HepG2 (cell line): ENCODE results near the gene BEND3. TPM values are rescaled to one million over a fixed set of nuclear protein-coding genes. Genes with fewer than 3 reads are reported as not detected.

Source experiments
- ADNP ChIP-seq: sonication (generic); formaldehyde crosslinking; IDR thresholded peaks from 2 replicates; pipeline ENCODE4 v1.4.0; 2020; ENCODE audit warnings: missing genetic modification reagents
- HDAC1 ChIP-seq: sonication (generic); formaldehyde crosslinking; IDR thresholded peaks from 2 replicates; pipeline ENCODE4 v1.5.1; 2020; ENCODE audit warnings: mild to moderate bottlenecking, missing genetic modification reagents
- HNRNPLL ChIP-seq: fragments of 200-400 bp; formaldehyde crosslinking; IDR thresholded peaks from 2 replicates; pipeline ENCODE4 v1.6.1; 2017; ENCODE audit warnings: mild to moderate bottlenecking, low read depth, low read length; ENCODE audit not compliant: poor library complexity, severe bottlenecking
- KAT8 ChIP-seq: IDR thresholded peaks from 2 replicates; pipeline ENCODE4 v1.6.1; 2016; ENCODE audit warnings: missing genetic modification reagents, missing compliant biosample characterization
- KMT2B ChIP-seq: IDR thresholded peaks from 2 replicates; pipeline ENCODE4 v1.6.1; 2016; ENCODE audit warnings: missing genetic modification reagents, missing compliant biosample characterization
- MED8 ChIP-seq: sonication (generic); formaldehyde crosslinking; IDR thresholded peaks from 2 replicates; pipeline ENCODE4 v1.8.1; 2023; ENCODE audit warnings: mild to moderate bottlenecking, missing genetic modification reagents; ENCODE audit not compliant: insufficient replicate concordance
- POLR2AphosphoS5 ChIP-seq: IDR thresholded peaks from 2 replicates; pipeline ENCODE4 v1.6.1; 2012; ENCODE audit warnings: low read depth, low read length
- SAFB2 ChIP-seq: sonication (generic); formaldehyde crosslinking; IDR thresholded peaks from 2 replicates; pipeline ENCODE4 v1.5.1; 2020; ENCODE audit warnings: missing genetic modification reagents, low read depth, mild to moderate bottlenecking, borderline replicate concordance
- SAP130 ChIP-seq: IDR thresholded peaks from 2 replicates; pipeline ENCODE4 v1.6.1; 2016; ENCODE audit warnings: low read depth
- SIX1 ChIP-seq: sonication (generic); formaldehyde crosslinking; IDR thresholded peaks from 2 replicates; pipeline ENCODE4 v1.4.0; 2020; ENCODE audit warnings: missing genetic modification reagents, borderline replicate concordance
- ZFP1 ChIP-seq: IDR thresholded peaks from 2 replicates; pipeline ENCODE4 v1.6.1; 2016
- ZFX ChIP-seq: sonication (generic); formaldehyde crosslinking; IDR thresholded peaks from 2 replicates; pipeline ENCODE4 v1.4.0; 2020; ENCODE audit warnings: mild to moderate bottlenecking, low read depth, missing genetic modification reagents, moderate library complexity
- ZNF329 ChIP-seq: sonication (generic); formaldehyde crosslinking; IDR thresholded peaks from 2 replicates; pipeline ENCODE4 v1.9.0; 2021; ENCODE audit warnings: low read depth, mild to moderate bottlenecking, missing genetic modification reagents
- ZNF619 ChIP-seq: sonication (generic); formaldehyde crosslinking; IDR thresholded peaks from 2 replicates; pipeline ENCODE4 v1.4.0; 2020; ENCODE audit warnings: mild to moderate bottlenecking, missing genetic modification reagents
- polyA plus RNA-seq, 8 experiments: library from polyadenylated mRNA; depleted of rRNA in 3 of 8; stranded (reverse) in 7 of 8; unstranded in 1 of 8; fragments of >200 nt; fragmentation: Illumina TruSeq in 4 of 8; extraction: Trizol in 4 of 8; gene quantifications; 2 replicates each; pipeline versions ENCODE4 v1.2.1 to v1.2.3, GENCODE V29; 2011 to 2016; ENCODE audit warnings: low read depth in 4 of 8, missing spikeins in 1 of 8, mixed read lengths in 1 of 8; ENCODE audit not compliant: insufficient read depth in 1 of 8
- total RNA-seq, 5 experiments: library from RNA; depleted of rRNA; stranded (reverse); fragments of >200 nt; fragmentation: Illumina TruSeq; extraction: Trizol; gene quantifications; 2 replicates each; pipeline ENCODE4 v1.2.3, GENCODE V29; 2016; ENCODE audit warnings: low read depth in 1 of 5
- TF ChIP-seq, protein P1 (sequence below): IDR thresholded peaks from 2 replicates; pipeline ENCODE4 v1.4.0; 2020; ENCODE audit warnings: mild to moderate bottlenecking, missing genetic modification reagents
- TF ChIP-seq, protein P2 (sequence below): sonication (generic); formaldehyde crosslinking; conservative IDR thresholded peaks from 2 replicates; pipeline ENCODE4 v1.4.0; 2020; ENCODE audit warnings: mild to moderate bottlenecking, missing genetic modification reagents, moderate library complexity
- TF ChIP-seq, protein P3 (sequence below), 2 experiments: sonication (generic) in 1 of 2; formaldehyde crosslinking in 1 of 2; IDR thresholded peaks; 2 replicates each; pipeline versions ENCODE4 v1.4.0 to v1.6.1; 2016 to 2020; ENCODE audit warnings: borderline replicate concordance in 1 of 2, low read depth in 1 of 2, mild to moderate bottlenecking in 1 of 2, missing genetic modification reagents in 1 of 2

Gene BEND3
- total and polyA plus RNA-seq, 2 of the 13 experiments (the other 11 are each of a cell fraction or from before 2014, with no cell fraction given) = 1.4 to 5.8 TPM

- TF ChIP-seq SAFB2 (no peak), POLR2AphosphoS5 (peak; percentile 35; the same call in 1 of the 2 replicates), KMT2B (CRISPR knock-in tag) (no peak), HDAC1 (0 out of 2 replicates have a peak, but pooled peaks have one; percentile 16), SAP130 (CRISPR knock-in tag) (peak; percentile 53), ZFP1 (CRISPR knock-in tag) (no peak), MED8 (no peak), HNRNPLL (peak; percentile 55), ADNP (CRISPR knock-in tag) (0 out of 2 replicates have a peak, but pooled peaks have one; percentile 27), ZFX (peak; percentile 41; the same call in 1 of the 2 replicates), ZNF619 (CRISPR knock-in tag) (no peak), ZNF329 (CRISPR knock-in tag) (no peak), SIX1 (CRISPR knock-in tag) (peak; percentile 59; the same call in 1 of the 2 replicates), KAT8 (CRISPR knock-in tag) (0 out of 2 replicates have a peak, but pooled peaks have one; percentile 24)
- TF ChIP-seq, protein P1, sequence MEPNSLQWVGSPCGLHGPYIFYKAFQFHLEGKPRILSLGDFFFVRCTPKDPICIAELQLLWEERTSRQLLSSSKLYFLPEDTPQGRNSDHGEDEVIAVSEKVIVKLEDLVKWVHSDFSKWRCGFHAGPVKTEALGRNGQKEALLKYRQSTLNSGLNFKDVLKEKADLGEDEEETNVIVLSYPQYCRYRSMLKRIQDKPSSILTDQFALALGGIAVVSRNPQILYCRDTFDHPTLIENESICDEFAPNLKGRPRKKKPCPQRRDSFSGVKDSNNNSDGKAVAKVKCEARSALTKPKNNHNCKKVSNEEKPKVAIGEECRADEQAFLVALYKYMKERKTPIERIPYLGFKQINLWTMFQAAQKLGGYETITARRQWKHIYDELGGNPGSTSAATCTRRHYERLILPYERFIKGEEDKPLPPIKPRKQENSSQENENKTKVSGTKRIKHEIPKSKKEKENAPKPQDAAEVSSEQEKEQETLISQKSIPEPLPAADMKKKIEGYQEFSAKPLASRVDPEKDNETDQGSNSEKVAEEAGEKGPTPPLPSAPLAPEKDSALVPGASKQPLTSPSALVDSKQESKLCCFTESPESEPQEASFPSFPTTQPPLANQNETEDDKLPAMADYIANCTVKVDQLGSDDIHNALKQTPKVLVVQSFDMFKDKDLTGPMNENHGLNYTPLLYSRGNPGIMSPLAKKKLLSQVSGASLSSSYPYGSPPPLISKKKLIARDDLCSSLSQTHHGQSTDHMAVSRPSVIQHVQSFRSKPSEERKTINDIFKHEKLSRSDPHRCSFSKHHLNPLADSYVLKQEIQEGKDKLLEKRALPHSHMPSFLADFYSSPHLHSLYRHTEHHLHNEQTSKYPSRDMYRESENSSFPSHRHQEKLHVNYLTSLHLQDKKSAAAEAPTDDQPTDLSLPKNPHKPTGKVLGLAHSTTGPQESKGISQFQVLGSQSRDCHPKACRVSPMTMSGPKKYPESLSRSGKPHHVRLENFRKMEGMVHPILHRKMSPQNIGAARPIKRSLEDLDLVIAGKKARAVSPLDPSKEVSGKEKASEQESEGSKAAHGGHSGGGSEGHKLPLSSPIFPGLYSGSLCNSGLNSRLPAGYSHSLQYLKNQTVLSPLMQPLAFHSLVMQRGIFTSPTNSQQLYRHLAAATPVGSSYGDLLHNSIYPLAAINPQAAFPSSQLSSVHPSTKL (CRISPR knock-in tag) = peak; percentile 8; the same call in 1 of the 2 replicates
- TF ChIP-seq, protein P2, sequence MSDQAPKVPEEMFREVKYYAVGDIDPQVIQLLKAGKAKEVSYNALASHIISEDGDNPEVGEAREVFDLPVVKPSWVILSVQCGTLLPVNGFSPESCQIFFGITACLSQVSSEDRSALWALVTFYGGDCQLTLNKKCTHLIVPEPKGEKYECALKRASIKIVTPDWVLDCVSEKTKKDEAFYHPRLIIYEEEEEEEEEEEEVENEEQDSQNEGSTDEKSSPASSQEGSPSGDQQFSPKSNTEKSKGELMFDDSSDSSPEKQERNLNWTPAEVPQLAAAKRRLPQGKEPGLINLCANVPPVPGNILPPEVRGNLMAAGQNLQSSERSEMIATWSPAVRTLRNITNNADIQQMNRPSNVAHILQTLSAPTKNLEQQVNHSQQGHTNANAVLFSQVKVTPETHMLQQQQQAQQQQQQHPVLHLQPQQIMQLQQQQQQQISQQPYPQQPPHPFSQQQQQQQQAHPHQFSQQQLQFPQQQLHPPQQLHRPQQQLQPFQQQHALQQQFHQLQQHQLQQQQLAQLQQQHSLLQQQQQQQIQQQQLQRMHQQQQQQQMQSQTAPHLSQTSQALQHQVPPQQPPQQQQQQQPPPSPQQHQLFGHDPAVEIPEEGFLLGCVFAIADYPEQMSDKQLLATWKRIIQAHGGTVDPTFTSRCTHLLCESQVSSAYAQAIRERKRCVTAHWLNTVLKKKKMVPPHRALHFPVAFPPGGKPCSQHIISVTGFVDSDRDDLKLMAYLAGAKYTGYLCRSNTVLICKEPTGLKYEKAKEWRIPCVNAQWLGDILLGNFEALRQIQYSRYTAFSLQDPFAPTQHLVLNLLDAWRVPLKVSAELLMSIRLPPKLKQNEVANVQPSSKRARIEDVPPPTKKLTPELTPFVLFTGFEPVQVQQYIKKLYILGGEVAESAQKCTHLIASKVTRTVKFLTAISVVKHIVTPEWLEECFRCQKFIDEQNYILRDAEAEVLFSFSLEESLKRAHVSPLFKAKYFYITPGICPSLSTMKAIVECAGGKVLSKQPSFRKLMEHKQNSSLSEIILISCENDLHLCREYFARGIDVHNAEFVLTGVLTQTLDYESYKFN (CRISPR knock-in tag) = peak; percentile 77
- TF ChIP-seq, protein P3, sequence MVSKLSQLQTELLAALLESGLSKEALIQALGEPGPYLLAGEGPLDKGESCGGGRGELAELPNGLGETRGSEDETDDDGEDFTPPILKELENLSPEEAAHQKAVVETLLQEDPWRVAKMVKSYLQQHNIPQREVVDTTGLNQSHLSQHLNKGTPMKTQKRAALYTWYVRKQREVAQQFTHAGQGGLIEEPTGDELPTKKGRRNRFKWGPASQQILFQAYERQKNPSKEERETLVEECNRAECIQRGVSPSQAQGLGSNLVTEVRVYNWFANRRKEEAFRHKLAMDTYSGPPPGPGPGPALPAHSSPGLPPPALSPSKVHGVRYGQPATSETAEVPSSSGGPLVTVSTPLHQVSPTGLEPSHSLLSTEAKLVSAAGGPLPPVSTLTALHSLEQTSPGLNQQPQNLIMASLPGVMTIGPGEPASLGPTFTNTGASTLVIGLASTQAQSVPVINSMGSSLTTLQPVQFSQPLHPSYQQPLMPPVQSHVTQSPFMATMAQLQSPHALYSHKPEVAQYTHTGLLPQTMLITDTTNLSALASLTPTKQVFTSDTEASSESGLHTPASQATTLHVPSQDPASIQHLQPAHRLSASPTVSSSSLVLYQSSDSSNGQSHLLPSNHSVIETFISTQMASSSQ (IDR thresholded peaks at IDR 0.05; ENCODE audit: low read depth) = peak; percentile 89
- TF ChIP-seq, protein P3 (CRISPR knock-in tag; IDR thresholded peaks at IDR 0.05; ENCODE audit: borderline replicate concordance) = peak; percentile 88
Measured at GRCh38 chr6:107152638-107153430, 37.5 kb upstream of the BEND3 start (continued).
